GM12801 (cell line): ENCODE data around the gene CXCL12.

Experiments
- CTCF ChIP-seq: IDR thresholded peaks from one replicate; pipeline ENCODE4 v1.5.1; 2011; ENCODE audit warnings: control low read depth; ENCODE audit not compliant: insufficient read length; ENCODE audit errors: extremely low read depth

Gene CXCL12

GRCh38 chr10:44422570-44423101, 37.7 kb upstream of the CXCL12 start:
- TF ChIP-seq CTCF: no peak

- no peak for TF ChIP-seq CTCF
Observed at GRCh38 chr10:44422153-44422552, 37.3 kb upstream of the CXCL12 start.

GRCh38 chr10:44419790-44420549, 35.1 kb upstream of the CXCL12 start:
- TF ChIP-seq CTCF: no peak

- no peak for TF ChIP-seq CTCF
Observed at GRCh38 chr10:44418637-44419036, 33.7 kb upstream of the CXCL12 start.

GRCh38 chr10:44417761-44418160, 32.9 kb upstream of the CXCL12 start:
- no peak for TF ChIP-seq CTCF

- no peak for TF ChIP-seq CTCF
Observed at GRCh38 chr10:44416936-44417335, 32.0 kb upstream of the CXCL12 start.

GRCh38 chr10:44416021-44416771, 31.3 kb upstream of the CXCL12 start:
- TF ChIP-seq CTCF: no peak
